ENCODE results near the gene CCDC12. TPM values are rescaled to one million over a fixed set of nuclear protein-coding genes. Genes with fewer than 3 reads are reported as not detected.

CCDC12 gene
- total and polyA plus RNA-seq, 7 donors, result 33.1 to 80.9 (median 41.0) TPM

- no peak overlapping the region for H3K27ac ChIP-seq
- 52 to 62% methylated on average over 27 of the region's 27 CpGs for WGBS, 2 donors
- H3K9me3 ChIP-seq, result no peaks in the 10 kb centered on the region
- H3K4me3 ChIP-seq, result no peak overlapping the region
- no peaks in the 10 kb centered on the region for H3K27me3 ChIP-seq
- no peaks in the 10 kb centered on the region for H3K4me1 ChIP-seq
- no peak for DNase-seq
- H3K36me3 ChIP-seq, result peaks cover 0 to 48% (median 22%) of the 10 kb centered on the region in 4 donors
- TF ChIP-seq EP300 (IDR thresholded peaks at IDR 0.05), result no peak
- TF ChIP-seq, protein P1, sequence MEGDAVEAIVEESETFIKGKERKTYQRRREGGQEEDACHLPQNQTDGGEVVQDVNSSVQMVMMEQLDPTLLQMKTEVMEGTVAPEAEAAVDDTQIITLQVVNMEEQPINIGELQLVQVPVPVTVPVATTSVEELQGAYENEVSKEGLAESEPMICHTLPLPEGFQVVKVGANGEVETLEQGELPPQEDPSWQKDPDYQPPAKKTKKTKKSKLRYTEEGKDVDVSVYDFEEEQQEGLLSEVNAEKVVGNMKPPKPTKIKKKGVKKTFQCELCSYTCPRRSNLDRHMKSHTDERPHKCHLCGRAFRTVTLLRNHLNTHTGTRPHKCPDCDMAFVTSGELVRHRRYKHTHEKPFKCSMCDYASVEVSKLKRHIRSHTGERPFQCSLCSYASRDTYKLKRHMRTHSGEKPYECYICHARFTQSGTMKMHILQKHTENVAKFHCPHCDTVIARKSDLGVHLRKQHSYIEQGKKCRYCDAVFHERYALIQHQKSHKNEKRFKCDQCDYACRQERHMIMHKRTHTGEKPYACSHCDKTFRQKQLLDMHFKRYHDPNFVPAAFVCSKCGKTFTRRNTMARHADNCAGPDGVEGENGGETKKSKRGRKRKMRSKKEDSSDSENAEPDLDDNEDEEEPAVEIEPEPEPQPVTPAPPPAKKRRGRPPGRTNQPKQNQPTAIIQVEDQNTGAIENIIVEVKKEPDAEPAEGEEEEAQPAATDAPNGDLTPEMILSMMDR (IDR thresholded peaks at IDR 0.05), result peak; percentile 59 to 85 (median 77)
- intact Hi-C loops (cut with DNase I), result loop anchor here (1.0 to 5.0 kb wide), 2 partner anchors 75 to 291 kb away; no protein-coding TSS in a partner anchor
These were observed 21.7 kb upstream of the CCDC12 start for GRCh38 chr3:46998121-46998851.

DNA sequence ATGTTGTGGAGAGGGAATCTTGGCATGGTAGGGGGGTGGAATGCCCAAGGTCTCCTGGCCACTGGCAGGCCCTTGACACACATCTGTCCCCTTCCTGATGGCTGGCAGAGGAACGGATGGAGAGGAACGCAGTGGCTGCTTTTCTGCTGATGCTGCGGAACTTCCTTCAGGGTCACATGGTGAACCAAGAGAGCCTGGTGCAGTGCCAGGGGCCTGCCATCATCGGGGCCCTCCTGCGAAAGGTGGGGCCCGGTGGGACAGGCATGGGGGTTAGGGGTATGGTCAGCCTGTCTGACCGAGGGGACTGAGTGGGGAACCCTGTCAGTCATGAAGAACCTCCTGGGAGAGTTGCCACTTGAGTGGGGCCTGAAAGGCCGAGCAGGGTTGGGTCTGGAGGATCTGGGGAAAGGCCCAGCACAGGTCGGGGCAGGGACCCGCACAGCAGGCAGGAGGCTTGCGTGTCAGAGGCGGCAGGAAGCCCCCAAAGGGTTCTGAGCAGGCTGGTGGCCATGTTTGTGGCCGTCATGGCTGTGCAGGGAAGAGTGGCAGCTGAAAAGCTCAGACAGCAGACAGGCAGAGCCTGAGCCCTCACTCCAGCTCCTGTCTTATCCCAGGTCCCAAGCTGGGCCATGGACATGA, 21.0 kb upstream of the CCDC12 start:
- H3K27me3 ChIP-seq, result no peaks in the 10 kb centered on the region
- no peaks in the 10 kb centered on the region for H3K9me3 ChIP-seq
- H3K36me3 ChIP-seq, result peaks cover 0 to 41% (median 17%) of the 10 kb centered on the region in 4 donors
- DNase-seq, result no peak
- 86 to 87% methylated on average over 13 of the region's 13 CpGs for WGBS, 2 donors
- H3K27ac ChIP-seq, result no peak overlapping the region
- intact Hi-C loops (cut with DNase I), result loop anchor here (1.0 to 5.0 kb wide), 2 partner anchors 74 to 290 kb away; no protein-coding TSS in a partner anchor
- no peaks in the 10 kb centered on the region for H3K4me1 ChIP-seq
- TF ChIP-seq POLR2AphosphoS5 (IDR thresholded peaks at IDR 0.05), result no peak
- no peak overlapping the region for H3K4me3 ChIP-seq

DNA sequence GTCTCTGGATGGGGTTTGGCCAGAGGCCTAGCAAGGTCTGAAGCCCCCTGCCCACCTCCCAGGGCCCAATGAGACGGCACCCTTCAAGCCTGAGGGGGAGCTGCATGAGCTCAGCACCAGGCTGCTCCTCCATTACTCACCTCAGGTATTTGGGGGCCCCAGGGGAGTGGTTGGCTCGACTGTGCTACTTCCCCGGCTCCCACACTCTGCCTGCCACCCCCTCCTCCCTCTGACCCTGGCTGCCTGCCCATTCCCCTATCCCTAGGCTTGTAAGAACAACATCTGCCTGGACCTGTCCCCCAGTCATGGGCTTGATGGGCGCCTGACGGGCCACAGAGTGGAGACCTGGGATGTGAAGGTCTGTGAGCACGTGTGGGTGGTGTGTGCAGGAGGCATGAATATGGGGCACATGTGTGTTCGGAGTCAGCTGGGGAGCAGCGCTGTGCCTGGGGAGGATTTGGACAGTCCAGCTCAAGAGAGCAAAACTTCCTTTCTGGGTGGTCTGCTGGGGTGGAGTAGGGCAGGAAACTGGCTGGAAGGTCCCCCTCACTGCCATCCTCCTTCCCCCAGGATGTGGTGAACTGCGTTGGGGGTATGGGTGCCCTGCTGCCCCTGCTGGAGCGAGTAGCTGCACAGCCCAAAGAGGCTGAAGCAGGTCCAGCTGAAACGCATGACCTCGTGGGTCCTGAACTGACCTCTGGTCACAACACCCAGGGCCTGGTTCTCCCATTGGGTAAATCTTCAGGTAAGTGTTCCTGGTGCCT, 20.3 kb upstream of the CCDC12 start:
- peaks cover 0 to 34% (median 11%) of the 10 kb centered on the region in 4 donors for H3K36me3 ChIP-seq
- WGBS, 2 donors, result 79 to 83% methylated on average over 12 of the region's 12 CpGs
- H3K9me3 ChIP-seq, result no peaks in the 10 kb centered on the region
- H3K27me3 ChIP-seq, result no peaks in the 10 kb centered on the region
- intact Hi-C loops (cut with DNase I), result loop anchor here (5.0 kb wide), 1 partner anchor 290 kb away; no protein-coding TSS in a partner anchor
- no peaks in the 10 kb centered on the region for H3K4me1 ChIP-seq
- no peak overlapping the region for H3K4me3 ChIP-seq
- TF ChIP-seq EP300 (IDR thresholded peaks at IDR 0.05) (no peak), POLR2A (IDR thresholded peaks at IDR 0.05) (no peak), POLR2AphosphoS5 (IDR thresholded peaks at IDR 0.05) (no peak)
- TF ChIP-seq, protein P1 (IDR thresholded peaks at IDR 0.05), result no peak
- no peak overlapping the region for H3K27ac ChIP-seq
- no peak for DNase-seq

- Histone ChIP-seq H3K27me3 (no peaks in the 10 kb centered on the region), H3K9me3 (no peaks in the 10 kb centered on the region), H3K4me1 (no peaks in the 10 kb centered on the region), H3K36me3 (peaks cover 0 to 25% (median 5%) of the 10 kb centered on the region in 4 donors), H3K4me3 (no peak overlapping the region), H3K27ac (no peak overlapping the region)
- WGBS, 2 donors, result 91 to 95% methylated on average over 22 of the region's 22 CpGs
- TF ChIP-seq, protein P1 (IDR thresholded peaks at IDR 0.05), result no peak
- TF ChIP-seq EP300 (IDR thresholded peaks at IDR 0.05) (no peak), POLR2A (IDR thresholded peaks at IDR 0.05) (no peak), POLR2AphosphoS5 (IDR thresholded peaks at IDR 0.05) (no peak)
- DNase-seq, result no peak
- intact Hi-C loops (cut with DNase I), result loop anchor here (5.0 kb wide), 1 partner anchor 289 kb away; no protein-coding TSS in a partner anchor
These were observed 19.5 kb upstream of the CCDC12 start for GRCh38 chr3:46995901-46996562.

Data from sigmoid colon (tissue), 7 donors.